Measurements from ENCODE around the gene C22orf31.

The C22orf31 gene

DNA sequence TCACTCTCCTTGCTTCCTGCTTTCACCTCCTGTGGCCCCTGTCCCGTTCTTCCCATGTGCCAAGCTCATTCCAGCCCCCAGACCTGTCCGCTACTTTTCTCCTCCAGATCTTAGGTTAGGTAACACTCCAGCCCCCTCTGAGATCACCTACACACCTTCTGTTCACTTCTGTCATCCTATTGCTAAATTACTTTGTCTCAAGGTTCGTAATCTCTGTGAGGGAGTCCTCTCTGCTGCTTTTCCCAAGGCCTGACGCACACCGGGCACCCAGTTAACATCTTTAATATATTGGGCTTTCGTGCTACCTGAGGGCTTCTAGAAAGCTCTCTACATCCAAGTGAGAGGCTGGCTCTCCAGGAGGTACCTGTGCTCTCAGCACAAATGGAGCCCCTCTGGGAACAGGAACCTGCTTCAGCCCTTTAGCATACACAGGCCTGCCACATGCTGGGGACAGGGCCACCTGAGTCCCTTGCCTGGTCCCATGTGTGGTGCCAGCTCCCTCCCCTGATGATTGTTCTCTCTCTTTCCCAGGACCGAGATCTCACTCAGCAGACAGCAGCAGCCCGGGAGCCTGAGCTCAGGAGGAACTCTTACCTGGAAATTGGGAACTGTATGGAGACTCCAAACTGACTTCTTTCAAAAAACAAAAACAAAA is 8.5 kb downstream of the C22orf31 start:
- H3K4me3 ChIP-seq: no peak overlapping the region
- no peak overlapping the region for H3K27ac ChIP-seq
- H4K20me1 ChIP-seq: peaks cover 0 to 36% (median 6%) of the 10 kb centered on the region in 11 experiments; a peak in 13 of 22 replicates
- H3K9ac ChIP-seq: no peak overlapping the region
- H3K9me3 ChIP-seq (replicated peaks in 1 of 11): no peaks in the 10 kb centered on the region
- no peak overlapping the region for H3K4me2 ChIP-seq
- peaks cover 0 to 19% (median 12%) of the 10 kb centered on the region in 10 experiments; a peak in 15 of 20 replicates for H3K4me1 ChIP-seq
- no peak for TF ChIP-seq Cebpa-rat (IDR thresholded peaks at IDR 0.05)
- 0 out of 22 replicates have a peak, but pooled peaks cover 0 to 5% (median 0%) of the 10 kb centered on the region in 11 experiments for H3K27me3 ChIP-seq
- peaks cover 21 to 34% (median 31%) of the 10 kb centered on the region in 11 experiments for H3K36me3 ChIP-seq

DNA sequence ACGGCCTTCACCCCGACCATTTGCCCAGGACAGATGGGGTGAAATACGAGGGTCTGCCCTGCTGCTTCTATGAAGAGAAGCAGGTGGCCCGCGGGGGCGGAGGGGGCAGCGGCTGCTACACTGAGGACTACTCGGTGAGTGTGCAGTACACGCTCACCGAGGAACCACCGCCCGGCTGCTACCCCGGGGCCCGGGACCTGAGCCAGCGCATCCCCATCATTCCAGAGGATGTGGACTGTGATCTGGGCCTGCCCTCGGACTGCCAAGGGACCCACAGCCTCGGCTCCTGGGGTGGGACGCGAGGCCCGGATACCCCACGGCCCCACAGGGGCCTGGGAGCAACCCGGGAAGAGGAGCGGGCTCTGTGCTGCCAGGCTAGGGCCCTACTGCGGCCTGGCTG is 11.2 kb downstream of the C22orf31 start:
- Histone ChIP-seq H3K4me2 (no peak overlapping the region), H3K27ac (no peak overlapping the region), H3K4me3 (no peak overlapping the region), H3K36me3 (peaks cover 28 to 61% (median 54%) of the 10 kb centered on the region in 11 experiments), H3K9me3 (replicated peaks in 1 of 11) (no peaks in the 10 kb centered on the region), H3K4me1 (peaks cover 0 to 12% (median 6%) of the 10 kb centered on the region in 10 experiments; a peak in 15 of 20 replicates), H3K27me3 (0 out of 22 replicates have a peak, but pooled peaks cover 0 to 5% (median 0%) of the 10 kb centered on the region in 11 experiments), H3K9ac (no peak overlapping the region), H4K20me1 (peaks cover 0 to 40% (median 6%) of the 10 kb centered on the region in 11 experiments; a peak in 13 of 22 replicates)
- TF ChIP-seq Cebpa-rat (IDR thresholded peaks at IDR 0.05): no peak

GRCh38 chr22:29049655-29050263 is 11.9 kb downstream of the C22orf31 start:
- Histone ChIP-seq H3K4me2 (no peak overlapping the region), H3K36me3 (peaks cover 29 to 68% (median 61%) of the 10 kb centered on the region in 11 experiments), H3K9ac (no peak overlapping the region), H3K4me1 (peaks cover 0 to 5% (median 0%) of the 10 kb centered on the region in 10 experiments; a peak in 5 of 20 replicates), H3K4me3 (no peak overlapping the region), H3K9me3 (replicated peaks in 1 of 11) (no peaks in the 10 kb centered on the region), H4K20me1 (peaks cover 0 to 40% (median 6%) of the 10 kb centered on the region in 11 experiments; a peak in 13 of 22 replicates), H3K27me3 (0 out of 22 replicates have a peak, but pooled peaks cover 0 to 4% (median 0%) of the 10 kb centered on the region in 11 experiments), H3K27ac (no peak overlapping the region)
- TF ChIP-seq Cebpa-rat (IDR thresholded peaks at IDR 0.05): no peak

DNA sequence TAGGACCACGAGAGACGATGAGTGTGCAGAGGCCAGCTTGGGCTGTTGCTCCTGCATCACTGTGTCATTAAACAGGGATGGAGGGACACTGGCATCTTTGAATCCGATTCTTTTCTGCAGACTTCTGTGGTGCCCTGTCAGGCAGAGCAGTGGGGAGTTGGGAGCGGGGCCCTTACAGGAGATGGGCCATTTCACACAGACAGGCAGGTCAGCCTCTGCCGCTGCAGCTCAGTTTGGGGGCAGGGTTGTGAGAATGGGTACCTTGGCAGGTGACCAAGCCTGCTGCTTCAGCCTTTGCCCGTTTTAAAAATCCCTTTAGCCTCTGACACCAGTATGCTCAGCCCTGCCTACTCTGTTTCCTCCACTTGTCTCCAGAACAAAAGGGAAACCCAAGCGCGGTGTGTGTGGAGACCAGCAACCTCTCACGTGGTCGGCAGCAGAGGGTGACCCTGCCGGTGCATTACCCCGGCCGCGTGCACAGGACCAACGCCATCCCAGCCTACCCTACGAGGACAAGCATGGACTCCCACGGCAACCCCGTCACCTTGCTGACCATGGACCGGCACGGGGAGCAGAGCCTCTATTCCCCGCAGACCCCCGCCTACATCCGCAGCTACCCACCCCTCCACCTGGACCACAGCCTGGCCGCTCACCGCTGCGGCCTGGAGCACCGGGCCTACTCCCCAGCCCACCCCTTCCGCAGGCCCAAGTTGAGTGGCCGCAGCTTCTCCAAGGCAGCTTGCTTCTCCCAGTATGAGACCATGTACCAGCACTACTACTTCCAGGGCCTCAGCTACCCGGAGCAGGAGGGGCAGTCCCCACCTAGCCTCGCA is 12.6 kb downstream of the C22orf31 start:
- Histone ChIP-seq H3K36me3 (peaks cover 36 to 75% (median 68%) of the 10 kb centered on the region in 11 experiments), H4K20me1 (peaks cover 0 to 35% (median 0%) of the 10 kb centered on the region in 11 experiments; a peak in 12 of 22 replicates), H3K9me3 (replicated peaks in 1 of 11) (no peaks in the 10 kb centered on the region), H3K27ac (no peak overlapping the region), H3K4me1 (no peaks in the 10 kb centered on the region), H3K9ac (no peak overlapping the region), H3K4me3 (no peak overlapping the region), H3K27me3 (no peaks in the 10 kb centered on the region), H3K4me2 (no peak overlapping the region)
- TF ChIP-seq Cebpa-rat (IDR thresholded peaks at IDR 0.05): no peak

- Histone ChIP-seq H3K9ac (no peak overlapping the region), H3K4me1 (peaks cover 0 to 10% (median 8%) of the 10 kb centered on the region in 10 experiments; a peak in 13 of 20 replicates), H3K36me3 (peaks cover 26 to 74% (median 57%) of the 10 kb centered on the region in 11 experiments), H3K27ac (no peak overlapping the region), H3K9me3 (replicated peaks in 1 of 11) (no peaks in the 10 kb centered on the region), H3K27me3 (no peaks in the 10 kb centered on the region), H3K4me2 (no peak overlapping the region), H3K4me3 (no peak overlapping the region), H4K20me1 (peaks cover 0 to 31% (median 8%) of the 10 kb centered on the region in 11 experiments; a peak in 10 of 22 replicates)
- TF ChIP-seq Cebpa-rat (IDR thresholded peaks at IDR 0.05): no peak
Measured at GRCh38 chr22:29044657-29045176, 16.9 kb downstream of the C22orf31 start.

- no peak for TF ChIP-seq Cebpa-rat (IDR thresholded peaks at IDR 0.05)
- no peak overlapping the region for H3K27ac ChIP-seq
- peaks cover 19 to 67% (median 50%) of the 10 kb centered on the region in 11 experiments for H3K36me3 ChIP-seq
- H3K9ac ChIP-seq: no peak overlapping the region
- H4K20me1 ChIP-seq: peaks cover 0 to 37% (median 11%) of the 10 kb centered on the region in 11 experiments; a peak in 11 of 22 replicates
- no peaks in the 10 kb centered on the region for H3K9me3 ChIP-seq (replicated peaks in 1 of 11)
- H3K4me2 ChIP-seq: no peak overlapping the region
- H3K4me1 ChIP-seq: peaks cover 0 to 10% (median 8%) of the 10 kb centered on the region in 10 experiments; a peak in 13 of 20 replicates
- no peak overlapping the region for H3K4me3 ChIP-seq
- no peaks in the 10 kb centered on the region for H3K27me3 ChIP-seq
Measured at GRCh38 chr22:29043906-29044575, 17.6 kb downstream of the C22orf31 start.

GRCh38 chr22:29041408-29041807 is 20.2 kb downstream of the C22orf31 start:
- H3K9ac ChIP-seq: peak overlapping the region in 2 of 11 experiments; percentile 6 to 26; a peak in 2 of 22 replicates
- no peak overlapping the region for H3K27ac ChIP-seq
- H3K36me3 ChIP-seq: peaks cover 1 to 41% (median 25%) of the 10 kb centered on the region in 11 experiments; a peak in 19 of 22 replicates
- no peaks in the 10 kb centered on the region for H3K9me3 ChIP-seq (replicated peaks in 1 of 11)
- peaks cover 0 to 10% (median 8%) of the 10 kb centered on the region in 10 experiments; a peak in 13 of 20 replicates for H3K4me1 ChIP-seq
- H3K27me3 ChIP-seq: no peaks in the 10 kb centered on the region
- peaks cover 0 to 48% (median 23%) of the 10 kb centered on the region in 11 experiments; a peak in 13 of 22 replicates for H4K20me1 ChIP-seq
- no peak for TF ChIP-seq Cebpa-rat (IDR thresholded peaks at IDR 0.05)
- no peak overlapping the region for H3K4me3 ChIP-seq
- H3K4me2 ChIP-seq: peak overlapping the region in 3 of 11 experiments; percentile 12 to 41 (median 28); a peak in 3 of 22 replicates
